ENCODE measurements around the gene AOPEP.

DNA sequence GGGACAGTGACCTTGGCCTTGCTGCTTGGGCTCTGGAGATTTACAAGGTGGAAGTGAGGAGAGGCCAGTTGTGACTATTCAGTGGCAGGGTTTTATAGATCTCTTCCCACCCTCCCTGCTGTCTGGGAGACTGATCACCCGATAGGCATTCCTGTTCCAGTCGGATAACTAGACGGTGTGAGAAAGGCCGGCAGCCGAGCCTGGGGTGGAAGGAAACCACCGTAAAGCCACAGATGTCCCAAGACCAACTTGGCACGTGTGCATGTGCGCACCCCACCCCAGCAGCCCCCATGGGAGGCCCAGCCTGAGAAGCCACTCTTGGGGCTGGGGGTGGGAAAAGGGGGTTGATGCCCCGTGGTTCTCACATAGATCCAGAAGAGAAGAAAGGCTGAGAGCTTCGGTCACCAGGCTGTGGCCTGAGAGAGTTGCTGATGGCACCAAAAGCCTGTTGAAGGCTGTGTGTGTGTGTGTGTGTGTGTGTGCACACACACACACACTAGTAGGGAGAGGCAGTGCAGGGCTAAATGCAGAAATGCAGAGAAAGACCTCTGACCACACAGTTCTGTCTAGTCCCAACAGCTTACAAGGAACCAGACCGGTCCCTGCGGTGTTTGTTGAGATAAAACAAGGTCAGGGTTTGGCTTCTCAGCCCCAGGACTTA, 365.2 kb downstream of the AOPEP start:
- TF ChIP-seq CTCF (conservative IDR thresholded peaks at IDR 0.05) (no peak), ZFX (IDR thresholded peaks at IDR 0.05) (no peak)
